Heart left ventricle (tissue), 16 donors: ENCODE data around the gene HMGA1. TPM values are rescaled to one million over a fixed set of nuclear protein-coding genes. Genes with fewer than 3 reads are reported as not detected.
A peak's percentile ranks its signal among the peaks of the same experiment; 100 is the strongest.
"Not testable (repeated sequence)": the region's sequence is repeated elsewhere in the genome, so short reads cannot be mapped to it uniquely, and the experiment has no call there.

ENCODE experiments used
- ATAC-seq, 4 donors: fragments of 200-7000 bp; cut with Tn5 transposase; one replicate each; pipeline ENCODE4 v1.9.1; 2020 to 2022; ENCODE audit warnings: moderate library complexity in 4 of 4, mild to moderate bottlenecking in 3 of 4, moderate number of reproducible peaks in 1 of 4
- DNase-seq, 5 donors: peaks; one replicate each; pipeline ENCODE4 v3.0.0-alpha.2; 2020
- H3K27ac ChIP-seq, 12 donors: fragments of 200-600 bp; sonication (generic) in 4 of 12; one replicate each; pipeline versions ENCODE4 v1.5.0 to v1.8.0; 2016 to 2022; ENCODE audit warnings: mild to moderate bottlenecking in 2 of 12
- H3K27me3 ChIP-seq, 9 donors: fragments of 200-600 bp; sonication (generic) in 2 of 9; one replicate each; pipeline versions ENCODE4 v1.5.1 to v1.8.0; 2016 to 2022; ENCODE audit warnings: mild to moderate bottlenecking in 3 of 9
- H3K36me3 ChIP-seq, 9 donors: fragments of 200-600 bp; sonication (generic) in 2 of 9; one replicate each; pipeline versions ENCODE4 v1.5.0 to v1.8.0; 2018 to 2022; ENCODE audit warnings: mild to moderate bottlenecking in 2 of 9
- H3K4me1 ChIP-seq, 12 donors: fragments of 200-600 bp; sonication (generic) in 4 of 12; one replicate each; pipeline versions ENCODE4 v1.5.0 to v1.8.0; 2016 to 2022; ENCODE audit warnings: mild to moderate bottlenecking in 3 of 12
- H3K4me3 ChIP-seq, 12 donors: fragments of 200-600 bp; sonication (generic) in 4 of 12; one replicate each; pipeline versions ENCODE4 v1.5.0 to v1.8.0; 2017 to 2022; ENCODE audit warnings: mild to moderate bottlenecking in 9 of 12, moderate library complexity in 4 of 12
- H3K9me3 ChIP-seq, 12 donors: fragments of 200-600 bp; sonication (generic) in 4 of 12; one replicate each; pipeline versions ENCODE4 v1.5.0 to v1.8.0; 2016 to 2022; ENCODE audit warnings: mild to moderate bottlenecking in 1 of 12
- POLR2A ChIP-seq, 2 donors: fragments of 450-650 bp; IDR thresholded peaks; one replicate each; pipeline ENCODE4 v1.6.1; 2017; ENCODE audit warnings: antibody characterized with exemption in 2 of 2, mild to moderate bottlenecking in 2 of 2, moderate library complexity in 2 of 2
- WGBS, 4 donors: extraction: QIAGEN DNeasy Blood & Tissue Kit in 2 of 4; methylation state at CpG; one replicate each; pipeline versions ENCODE4 v1.1.5 to v1.1.7; 2013 to 2018; 5-methylcytosine and 5-hydroxymethylcytosine counted together
- intact Hi-C, 10 donors: fragments of 100-400 bp; cut with DNase I; formaldehyde crosslinking; loops; one replicate each; pipeline versions ENCODE4 v1.11.1 to v1.14.2; 2022
- polyA plus RNA-seq, 2 donors: library from polyadenylated mRNA; stranded (reverse); fragments of 200-250 nt; gene quantifications; one replicate each; pipeline ENCODE4 v1.2.3, GENCODE V29; 2013
- total RNA-seq, 9 donors: library from RNA; depleted of rRNA in 2 of 9; stranded (reverse); fragments of >200 nt in 2 of 9; fragmentation: NEBNext Ultra II Directional in 3 of 9; extraction: Animal tissue kit (Norgen Biotek cat#: 25700) in 3 of 9; gene quantifications; one replicate each; pipeline versions ENCODE4 v1.1.0 to v1.2.4, GENCODE V29; 2016 to 2023
- TF ChIP-seq, protein P1 (sequence below), 12 donors: fragments of 200-600 bp; sonication (generic) in 4 of 12; IDR thresholded peaks; one replicate each; pipeline versions ENCODE4 v1.5.0 to v1.8.0; 2018 to 2022; ENCODE audit warnings: antibody characterized with exemption in 12 of 12, mild to moderate bottlenecking in 5 of 12
- donor health status: ischemic (EF 13 %, LVEDD 7.1; RV severe dilation, severe dysfunction).
- donor health status: healthy with polysubstance abuse.
- donor health status: DM: no; HTN: yes; CAD: no.
- donor health status: DM: no; HTN: no; CAD: no.
- donor health status: ischemic (EF 25% LVEDD 6.9; RV normal size, moderate dysfunction).
- donor health status: ischemic (EF 25% LVEDD 5.7; RV mildly dilated, moderate dysfunction).
- donor health status: healthy.
- donor health status: DM: yes; HTN: yes; CAD: no.
- donor health status: ischemic (EF 35%, LVEDD 5.7; RV mildly dilated, moderate dysfunction).
- donor health status: nonischemic (EF 11% LVEDD 7.7; RV severe dilation, severe dysfunction).
- donor health status: DM: yes; HTN: yes; CAD: no.
- donor health status: PGD.
- donor health status: ischemic (EF 29% LVEDD 5.4; RV normal size, mild dysfunction).
- donor health status: nonischemic (EF 23%, LVEDD 6.1; RV moderate dilation, normal function).

The HMGA1 gene
- total and polyA plus RNA-seq, 11 donors, result 23.0 to 76.1 (median 44.8) TPM

DNA sequence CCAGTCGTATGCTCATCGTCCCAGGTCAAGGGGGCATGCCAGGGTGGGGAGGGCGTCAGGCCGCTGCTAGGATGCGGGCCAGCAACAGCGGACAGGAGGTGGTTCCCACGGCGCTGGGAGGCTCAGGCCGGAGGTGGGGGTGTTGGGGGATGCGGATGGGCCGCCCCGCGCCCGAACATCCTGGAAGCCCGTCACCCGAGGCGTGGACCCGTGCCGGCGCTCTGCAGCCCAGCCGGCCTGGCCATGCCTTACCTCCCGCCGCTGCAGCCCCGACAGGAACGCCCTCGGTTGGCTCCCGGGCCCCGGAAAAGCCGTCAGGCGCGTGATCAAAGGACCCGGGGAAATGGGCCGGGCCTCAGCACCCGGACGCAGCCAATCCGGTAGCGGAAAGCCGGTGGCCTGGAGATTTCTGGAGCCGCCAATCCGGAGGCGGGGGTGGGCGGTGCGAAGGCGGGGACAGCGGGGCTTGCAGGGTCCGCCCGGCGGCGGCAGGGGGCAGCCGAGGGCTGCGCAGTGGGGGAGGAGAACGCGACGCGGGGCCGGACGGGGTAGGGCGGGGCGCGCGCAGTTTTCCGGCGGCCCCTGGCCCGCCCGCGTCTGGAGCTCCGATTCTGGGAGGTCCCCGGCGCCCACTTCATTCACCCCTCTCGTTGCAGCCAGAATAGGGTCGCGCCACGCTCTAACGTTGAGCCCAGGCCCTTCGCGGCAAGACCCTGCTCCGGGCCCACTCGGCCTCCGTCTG lies 12.2 kb downstream of the HMGA1 start, which contains the start of gene SMIM29:
TSS of gene SMIM29 (minus strand) at position 280 of the 742 bp plus-strand sequence. CDS start 1,215 bp downstream, outside the sequence.
- intact Hi-C loops, result loop anchor here (1.0 to 10.0 kb wide), 9 partner anchors 52 to 356 kb away; partner anchors contain the start of gene NUDT3 (in 6 of the 10)
- H3K27me3 ChIP-seq, result no peaks in the 10 kb centered on the region
- ATAC-seq, result peak; percentile 90 to 96 (median 93)
- H3K9me3 ChIP-seq, result no peaks in the 10 kb centered on the region
- peak; percentile 24 to 84 for TF ChIP-seq POLR2A (IDR thresholded peaks at IDR 0.05)
- TF ChIP-seq, protein P1, sequence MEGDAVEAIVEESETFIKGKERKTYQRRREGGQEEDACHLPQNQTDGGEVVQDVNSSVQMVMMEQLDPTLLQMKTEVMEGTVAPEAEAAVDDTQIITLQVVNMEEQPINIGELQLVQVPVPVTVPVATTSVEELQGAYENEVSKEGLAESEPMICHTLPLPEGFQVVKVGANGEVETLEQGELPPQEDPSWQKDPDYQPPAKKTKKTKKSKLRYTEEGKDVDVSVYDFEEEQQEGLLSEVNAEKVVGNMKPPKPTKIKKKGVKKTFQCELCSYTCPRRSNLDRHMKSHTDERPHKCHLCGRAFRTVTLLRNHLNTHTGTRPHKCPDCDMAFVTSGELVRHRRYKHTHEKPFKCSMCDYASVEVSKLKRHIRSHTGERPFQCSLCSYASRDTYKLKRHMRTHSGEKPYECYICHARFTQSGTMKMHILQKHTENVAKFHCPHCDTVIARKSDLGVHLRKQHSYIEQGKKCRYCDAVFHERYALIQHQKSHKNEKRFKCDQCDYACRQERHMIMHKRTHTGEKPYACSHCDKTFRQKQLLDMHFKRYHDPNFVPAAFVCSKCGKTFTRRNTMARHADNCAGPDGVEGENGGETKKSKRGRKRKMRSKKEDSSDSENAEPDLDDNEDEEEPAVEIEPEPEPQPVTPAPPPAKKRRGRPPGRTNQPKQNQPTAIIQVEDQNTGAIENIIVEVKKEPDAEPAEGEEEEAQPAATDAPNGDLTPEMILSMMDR (IDR thresholded peaks at IDR 0.05), result peak; percentile 86 to 100 (median 97)
- peak within 1 kb of the TSS; percentile 80 to 96 (median 94) for H3K27ac ChIP-seq
- H3K4me1 ChIP-seq, result peaks cover 0 to 38% (median 27%) of the 10 kb centered on the region in 12 donors
- 0 to 1% (median 0%) methylated on average over 12 to 79 of the region's 79 CpGs for WGBS, 4 donors
- peak within 1 kb of the TSS; percentile 46 to 96 (median 88) for H3K4me3 ChIP-seq
- H3K36me3 ChIP-seq, result no peaks in the 10 kb centered on the region
- DNase-seq, result peak; percentile 97 to 99 (median 97)

DNA sequence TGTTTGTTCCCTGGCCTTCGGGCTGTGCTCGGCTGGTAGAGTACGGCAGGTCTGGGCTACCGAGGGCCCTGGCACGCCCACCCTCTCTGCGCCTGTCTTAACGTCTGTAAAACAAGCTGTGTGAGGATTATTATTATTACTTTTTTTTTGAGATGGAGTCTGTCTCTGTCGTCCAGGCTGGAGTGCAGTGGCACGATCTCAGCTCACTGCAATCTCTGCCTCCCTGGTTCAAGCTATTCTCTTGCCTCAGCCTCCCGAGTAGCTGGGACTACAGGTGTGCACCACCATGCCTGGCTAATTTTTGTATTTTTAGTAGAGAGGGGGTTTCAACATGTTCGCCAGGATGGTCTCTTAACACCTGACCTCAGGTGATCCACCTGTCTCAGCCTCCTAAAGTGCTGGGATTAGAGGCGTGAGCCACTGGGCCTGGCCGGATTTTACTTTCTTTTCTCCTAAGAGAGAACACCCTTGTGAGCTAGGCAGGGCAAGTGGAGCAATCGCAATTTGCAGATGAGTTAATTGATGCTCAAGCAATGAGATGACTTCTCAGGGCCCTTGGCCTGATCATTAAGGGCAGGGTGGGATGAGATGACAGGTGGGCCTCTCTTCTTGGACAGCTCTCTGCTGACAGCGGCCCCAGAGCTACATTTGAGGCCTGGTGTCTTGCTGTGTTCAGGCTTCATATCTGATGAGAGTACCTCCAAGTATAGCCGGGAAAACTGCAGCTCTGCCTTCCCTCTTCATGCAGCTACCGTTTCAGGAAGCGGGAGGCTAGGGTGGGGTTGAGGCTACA lies 13.0 kb downstream of the HMGA1 start:
- no peak for TF ChIP-seq POLR2A (IDR thresholded peaks at IDR 0.05)
- TF ChIP-seq, protein P1 (IDR thresholded peaks at IDR 0.05), result no peak
- H3K4me1 ChIP-seq, result peaks cover 0 to 31% (median 19%) of the 10 kb centered on the region in 12 donors
- H3K9me3 ChIP-seq, result no peaks in the 10 kb centered on the region
- ATAC-seq (peak; percentile 5 to 56 (median 42)), DNase-seq (peak in 1 of 5 donors; percentile 7)
- no peaks in the 10 kb centered on the region for H3K27me3 ChIP-seq
- intact Hi-C loops, result loop anchor here (1.0 to 10.0 kb wide), 12 partner anchors 52 to 355 kb away; partner anchors contain the start of gene NUDT3 (in 7 of the 10)
- no peaks in the 10 kb centered on the region for H3K36me3 ChIP-seq
- H3K27ac ChIP-seq, result peak overlapping the region; percentile 80 to 96 (median 94)
- 39 to 63% (median 43%) methylated on average over 11 to 18 of the region's 18 CpGs for WGBS, 4 donors
- H3K4me3 ChIP-seq, result peak overlapping the region; percentile 46 to 96 (median 88)

DNA sequence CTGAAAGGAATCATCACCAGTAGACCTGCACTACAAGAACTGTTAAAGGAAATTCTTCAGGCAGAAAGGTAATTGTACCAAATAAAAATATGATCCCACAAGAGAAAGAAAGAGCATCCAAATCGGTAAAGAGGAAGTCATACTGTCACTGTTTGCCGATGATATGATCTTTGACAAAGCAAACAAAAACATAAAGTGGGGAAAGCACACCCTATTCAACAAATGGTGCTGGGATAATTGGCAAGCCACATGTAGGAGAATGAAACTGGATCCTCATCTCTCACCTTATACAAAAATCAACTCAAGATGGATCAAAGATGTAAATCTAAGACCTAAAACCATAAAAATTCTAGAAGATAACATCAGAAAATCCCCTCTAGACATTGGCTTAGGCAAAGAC lies 15.7 kb downstream of the HMGA1 start:
- ATAC-seq, H3K36me3 ChIP-seq, H3K27me3 ChIP-seq, H3K4me3 ChIP-seq, DNase-seq, H3K9me3 ChIP-seq, H3K27ac ChIP-seq: not testable (repeated sequence)
- H3K4me1 ChIP-seq, result peaks cover 0 to 22% (median 18%) of the 10 kb centered on the region in 12 donors
- WGBS, 4 donors, result 52 to 68% (median 62%) methylated on average over 2 of the region's 2 CpGs
- intact Hi-C loops, result loop anchor here in 2 of 10 donors (5.0 to 10.0 kb wide), 2 partner anchors 52 to 140 kb away; partner anchors contain the start of gene NUDT3 (in 1 of the 2)

DNA sequence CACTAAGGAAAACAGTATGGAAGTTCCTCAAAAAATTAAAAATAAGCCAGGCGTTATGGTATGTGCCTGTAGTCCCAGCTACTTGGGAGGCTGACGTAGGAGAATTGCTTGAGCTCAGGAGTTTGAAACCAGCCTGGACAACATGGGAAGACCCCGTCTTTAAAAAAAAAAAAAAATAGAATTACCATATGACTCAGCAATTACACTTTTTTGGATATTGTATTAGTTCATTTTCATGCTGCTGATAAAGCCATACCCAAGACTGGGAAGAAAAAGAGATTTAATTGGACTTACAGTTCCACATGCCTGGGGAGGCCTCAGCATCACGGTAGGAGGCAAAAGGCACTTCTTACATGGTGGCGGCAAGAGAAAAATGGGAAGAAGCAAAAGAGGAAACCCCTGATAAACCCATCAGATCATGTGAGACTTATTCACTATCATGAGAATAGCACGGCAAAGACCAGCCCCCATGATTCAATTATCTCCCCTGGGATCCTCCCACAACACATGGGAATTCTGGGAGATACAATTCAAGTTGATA lies 22.9 kb downstream of the HMGA1 start:
- intact Hi-C loops, result loop anchor here in 1 of 10 donors (10.0 kb wide), 1 partner anchor 45 kb away; no protein-coding TSS in a partner anchor
- H3K27ac ChIP-seq, result no peak overlapping the region
- DNase-seq, result no peak
- TF ChIP-seq, protein P1 (IDR thresholded peaks at IDR 0.05), result no peak
- no peak for ATAC-seq
- no peak overlapping the region for H3K4me3 ChIP-seq
- H3K36me3 ChIP-seq, result no peaks in the 10 kb centered on the region
- no peaks in the 10 kb centered on the region for H3K27me3 ChIP-seq
- WGBS, 4 donors, result 82 to 92% (median 90%) methylated on average over 6 of the region's 6 CpGs
- H3K9me3 ChIP-seq, result peaks cover 0 to 15% (median 0%) of the 10 kb centered on the region in 12 donors
- no peaks in the 10 kb centered on the region for H3K4me1 ChIP-seq
